ENCODE results near the gene VIPAS39. TPM values are rescaled to one million over a fixed set of nuclear protein-coding genes. Genes with fewer than 3 reads are reported as not detected.
A peak's percentile ranks its signal among the peaks of the same experiment; 100 is the strongest.

The VIPAS39 gene
- total RNA-seq, 1 donor from 2014 or later: 23.4 TPM

DNA sequence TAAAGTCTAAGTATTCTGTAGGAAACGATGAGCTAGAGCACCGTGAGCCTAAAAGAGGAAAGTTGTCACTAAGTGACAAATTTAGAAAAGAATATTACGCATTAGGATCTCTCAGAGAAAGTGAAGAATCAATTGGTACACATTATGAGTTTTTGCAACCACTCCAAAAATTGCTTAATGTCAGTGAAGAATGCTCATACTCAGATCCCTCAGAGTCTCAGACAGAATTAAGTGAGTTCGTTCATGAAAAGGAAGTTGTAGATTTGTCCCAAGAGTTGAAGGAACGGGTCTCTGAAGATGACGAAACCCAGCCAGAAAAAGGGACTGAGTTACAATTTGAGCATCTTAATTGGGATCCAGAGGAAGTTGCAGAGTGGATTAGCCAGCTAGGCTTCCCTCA, 78.7 kb downstream of the VIPAS39 start:
- H3K27me3 ChIP-seq (ENCODE audit: control insufficient read depth, insufficient read depth, low read length): no peaks in the 10 kb centered on the region
- TF ChIP-seq, protein P1, sequence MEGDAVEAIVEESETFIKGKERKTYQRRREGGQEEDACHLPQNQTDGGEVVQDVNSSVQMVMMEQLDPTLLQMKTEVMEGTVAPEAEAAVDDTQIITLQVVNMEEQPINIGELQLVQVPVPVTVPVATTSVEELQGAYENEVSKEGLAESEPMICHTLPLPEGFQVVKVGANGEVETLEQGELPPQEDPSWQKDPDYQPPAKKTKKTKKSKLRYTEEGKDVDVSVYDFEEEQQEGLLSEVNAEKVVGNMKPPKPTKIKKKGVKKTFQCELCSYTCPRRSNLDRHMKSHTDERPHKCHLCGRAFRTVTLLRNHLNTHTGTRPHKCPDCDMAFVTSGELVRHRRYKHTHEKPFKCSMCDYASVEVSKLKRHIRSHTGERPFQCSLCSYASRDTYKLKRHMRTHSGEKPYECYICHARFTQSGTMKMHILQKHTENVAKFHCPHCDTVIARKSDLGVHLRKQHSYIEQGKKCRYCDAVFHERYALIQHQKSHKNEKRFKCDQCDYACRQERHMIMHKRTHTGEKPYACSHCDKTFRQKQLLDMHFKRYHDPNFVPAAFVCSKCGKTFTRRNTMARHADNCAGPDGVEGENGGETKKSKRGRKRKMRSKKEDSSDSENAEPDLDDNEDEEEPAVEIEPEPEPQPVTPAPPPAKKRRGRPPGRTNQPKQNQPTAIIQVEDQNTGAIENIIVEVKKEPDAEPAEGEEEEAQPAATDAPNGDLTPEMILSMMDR (IDR thresholded peaks at IDR 0.05; ENCODE audit: insufficient read depth, low read length, poor library complexity, severe bottlenecking): no peak
- no peak for DNase-seq (ENCODE audit: low read depth)
- no peak overlapping the region for H3K4me3 ChIP-seq (ENCODE audit: low read depth, low read length)
- H3K36me3 ChIP-seq (ENCODE audit: control insufficient read depth, insufficient read depth, low read length): no peaks in the 10 kb centered on the region

DNA sequence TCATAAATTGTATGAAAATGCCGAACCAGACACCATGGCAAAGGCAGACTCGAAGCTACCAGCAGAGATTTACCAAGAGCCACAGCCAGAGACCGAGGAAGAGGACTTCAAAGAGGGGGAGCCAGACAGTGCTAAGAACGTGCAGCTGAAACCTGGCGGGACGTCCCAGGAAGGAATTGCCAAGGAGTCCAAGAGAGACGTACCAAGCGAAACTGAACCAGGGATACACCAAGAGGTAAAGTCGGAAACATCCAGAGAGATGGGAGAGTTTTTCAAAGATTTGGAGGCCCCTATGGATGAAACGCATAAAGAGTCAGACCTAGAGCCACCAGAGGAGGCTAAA, 79.9 kb downstream of the VIPAS39 start:
- TF ChIP-seq, protein P1 (IDR thresholded peaks at IDR 0.05; ENCODE audit: insufficient read depth, low read length, poor library complexity, severe bottlenecking): no peak
- DNase-seq (ENCODE audit: low read depth): no peak
- Histone ChIP-seq H3K27me3 (ENCODE audit: control insufficient read depth, insufficient read depth, low read length) (no peaks in the 10 kb centered on the region), H3K36me3 (ENCODE audit: control insufficient read depth, insufficient read depth, low read length) (no peaks in the 10 kb centered on the region), H3K4me3 (ENCODE audit: low read depth, low read length) (peak overlapping the region; percentile 73)

DNA sequence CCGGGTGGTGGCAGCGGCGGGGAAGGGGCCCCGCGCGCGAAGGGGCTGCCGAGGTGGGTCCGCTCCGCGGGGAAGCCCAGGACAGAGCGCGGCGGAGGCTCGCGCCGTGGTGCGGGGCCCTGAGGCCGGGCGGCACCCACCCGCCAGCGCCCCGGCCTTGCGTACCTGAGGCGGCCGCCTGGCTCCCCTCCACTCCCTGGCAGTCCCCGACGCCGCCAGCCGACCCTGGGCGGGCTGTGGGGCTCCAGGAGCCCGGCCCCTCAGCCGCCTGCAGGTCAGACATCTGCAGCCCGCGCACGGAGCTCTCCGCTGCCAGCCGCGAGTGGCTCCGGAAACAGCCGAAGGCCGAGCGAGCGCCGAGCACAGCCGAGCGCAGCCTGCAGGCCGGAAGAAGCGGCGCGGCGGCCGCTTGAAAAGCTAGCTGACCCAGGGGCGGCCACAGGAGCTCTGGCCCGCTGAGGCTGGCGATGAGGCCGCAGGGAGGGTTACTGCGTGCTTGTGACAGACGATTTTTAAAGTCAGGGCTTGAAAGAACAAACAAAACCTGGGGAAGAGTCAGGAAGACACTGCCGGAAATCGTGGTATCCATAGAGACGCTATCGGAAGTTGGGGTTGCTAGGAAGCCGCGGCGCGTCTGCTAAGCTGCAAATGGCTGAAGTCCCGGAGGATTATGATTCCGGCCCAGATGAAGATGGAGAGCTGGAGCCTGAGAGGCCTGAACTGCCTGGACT, 80.5 kb downstream of the VIPAS39 start, which contains the start of the genes SAMD15 and TMED8:
TSS of gene SAMD15 (plus strand) at position 609 of the 731 bp plus-strand sequence. CDS start at position 649, 40 bp downstream.
TSS of gene TMED8 (minus strand) at position 324 of the 731 bp plus-strand sequence. CDS start at position 283, 41 bp downstream.
- H3K4me3 ChIP-seq (ENCODE audit: low read depth, low read length): peak within 1 kb of the TSS; percentile 73
- no peaks in the 10 kb centered on the region for H3K36me3 ChIP-seq (ENCODE audit: control insufficient read depth, insufficient read depth, low read length)
- H3K27me3 ChIP-seq (ENCODE audit: control insufficient read depth, insufficient read depth, low read length): no peaks in the 10 kb centered on the region
- peak; percentile 58 for DNase-seq (ENCODE audit: low read depth)
- TF ChIP-seq, protein P1 (IDR thresholded peaks at IDR 0.05; ENCODE audit: insufficient read depth, low read length, poor library complexity, severe bottlenecking): peak; percentile 21

Other genes starting within 250 kb of the VIPAS39 start
- not detected in 2 replicates for gene NGB, start 186.4 kb downstream of the VIPAS39 start, total RNA-seq
- gene POMT2, start 136.7 kb downstream of the VIPAS39 start, total RNA-seq: 21.5 and 34.1 TPM in 2 replicates
- 37.2 and 48.0 TPM in 2 replicates for gene GSTZ1, start 136.6 kb downstream of the VIPAS39 start, total RNA-seq
- gene TMED8, start 80.5 kb downstream of the VIPAS39 start, total RNA-seq: 9.7 and 10.9 TPM in 2 replicates
- gene SAMD15, start 80.2 kb downstream of the VIPAS39 start, total RNA-seq: 1.9 and 15.5 TPM in 2 replicates
- 0.04 and 0.82 TPM in 2 replicates for gene NOXRED1, start 34.1 kb downstream of the VIPAS39 start, total RNA-seq
- 104 and 109 TPM in 2 replicates for gene AHSA1, start 492 bp upstream of the VIPAS39 start, total RNA-seq
- gene ISM2, start 41.2 kb upstream of the VIPAS39 start, total RNA-seq: 0.13 and 1.2 TPM in 2 replicates
- 31.4 and 33.0 TPM in 2 replicates for gene SPTLC2, start 159.0 kb upstream of the VIPAS39 start, total RNA-seq

All from kidney epithelial cell (primary cell).